HG03025 (cell line): ENCODE data around the gene PALLD.

Source experiments
- ATAC-seq: cut with Tn5 transposase; IDR thresholded peaks from one replicate; pipeline ENCODE4 v1.9.1; 2021; ENCODE audit warnings: mild to moderate bottlenecking, moderate library complexity; ENCODE audit not compliant: unreplicated experiment, low FRiP score

The PALLD gene

GRCh38 chr4:168614281-168615057 is 117.6 kb downstream of the PALLD start:
- ATAC-seq: no peak

- ATAC-seq: no peak
These were observed 118.6 kb downstream of the PALLD start for GRCh38 chr4:168615294-168616065.

GRCh38 chr4:168618577-168619265 is 121.9 kb downstream of the PALLD start:
- no peak for ATAC-seq

GRCh38 chr4:168619266-168619631 is 122.4 kb downstream of the PALLD start:
- ATAC-seq: no peak

- ATAC-seq: no peak
These were observed 125.1 kb downstream of the PALLD start for GRCh38 chr4:168621806-168622589.

GRCh38 chr4:168622600-168622999 is 125.7 kb downstream of the PALLD start:
- ATAC-seq: no peak

GRCh38 chr4:168623011-168623410 is 126.2 kb downstream of the PALLD start:
- ATAC-seq: no peak

- ATAC-seq: no peak
These were observed 126.6 kb downstream of the PALLD start for GRCh38 chr4:168623484-168623883.

GRCh38 chr4:168628251-168628650 is 131.4 kb downstream of the PALLD start:
- ATAC-seq: no peak

GRCh38 chr4:168629566-168629965 is 132.7 kb downstream of the PALLD start:
- no peak for ATAC-seq

- no peak for ATAC-seq
These were observed 133.8 kb downstream of the PALLD start for GRCh38 chr4:168630445-168631187.

- no peak for ATAC-seq
These were observed 134.7 kb downstream of the PALLD start for GRCh38 chr4:168631241-168632162.

GRCh38 chr4:168632301-168632725 is 135.5 kb downstream of the PALLD start:
- no peak for ATAC-seq

GRCh38 chr4:168633064-168633463 is 136.2 kb downstream of the PALLD start:
- ATAC-seq: no peak

- no peak for ATAC-seq
These were observed 136.6 kb downstream of the PALLD start for GRCh38 chr4:168633496-168633895.

- no peak for ATAC-seq
These were observed 137.5 kb downstream of the PALLD start for GRCh38 chr4:168634276-168634802.

- no peak for ATAC-seq
These were observed 139.2 kb downstream of the PALLD start for GRCh38 chr4:168636040-168636439.

- ATAC-seq: no peak
These were observed 139.8 kb downstream of the PALLD start for GRCh38 chr4:168636506-168637196.
